NCI-H69 (cell line): ENCODE data around the gene CLTB.
A peak's percentile ranks its signal among the peaks of the same experiment; 100 is the strongest.
"Not testable (repeated sequence)": the region's sequence is repeated elsewhere in the genome, so short reads cannot be mapped to it uniquely, and the experiment has no call there.

Experiments used
- DNase-seq: peaks from one replicate; lab custom pipeline; 2025; lab: John Stamatoyannopoulos, UW

The CLTB gene, protein sequence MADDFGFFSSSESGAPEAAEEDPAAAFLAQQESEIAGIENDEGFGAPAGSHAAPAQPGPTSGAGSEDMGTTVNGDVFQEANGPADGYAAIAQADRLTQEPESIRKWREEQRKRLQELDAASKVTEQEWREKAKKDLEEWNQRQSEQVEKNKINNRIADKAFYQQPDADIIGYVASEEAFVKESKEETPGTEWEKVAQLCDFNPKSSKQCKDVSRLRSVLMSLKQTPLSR

DNA sequence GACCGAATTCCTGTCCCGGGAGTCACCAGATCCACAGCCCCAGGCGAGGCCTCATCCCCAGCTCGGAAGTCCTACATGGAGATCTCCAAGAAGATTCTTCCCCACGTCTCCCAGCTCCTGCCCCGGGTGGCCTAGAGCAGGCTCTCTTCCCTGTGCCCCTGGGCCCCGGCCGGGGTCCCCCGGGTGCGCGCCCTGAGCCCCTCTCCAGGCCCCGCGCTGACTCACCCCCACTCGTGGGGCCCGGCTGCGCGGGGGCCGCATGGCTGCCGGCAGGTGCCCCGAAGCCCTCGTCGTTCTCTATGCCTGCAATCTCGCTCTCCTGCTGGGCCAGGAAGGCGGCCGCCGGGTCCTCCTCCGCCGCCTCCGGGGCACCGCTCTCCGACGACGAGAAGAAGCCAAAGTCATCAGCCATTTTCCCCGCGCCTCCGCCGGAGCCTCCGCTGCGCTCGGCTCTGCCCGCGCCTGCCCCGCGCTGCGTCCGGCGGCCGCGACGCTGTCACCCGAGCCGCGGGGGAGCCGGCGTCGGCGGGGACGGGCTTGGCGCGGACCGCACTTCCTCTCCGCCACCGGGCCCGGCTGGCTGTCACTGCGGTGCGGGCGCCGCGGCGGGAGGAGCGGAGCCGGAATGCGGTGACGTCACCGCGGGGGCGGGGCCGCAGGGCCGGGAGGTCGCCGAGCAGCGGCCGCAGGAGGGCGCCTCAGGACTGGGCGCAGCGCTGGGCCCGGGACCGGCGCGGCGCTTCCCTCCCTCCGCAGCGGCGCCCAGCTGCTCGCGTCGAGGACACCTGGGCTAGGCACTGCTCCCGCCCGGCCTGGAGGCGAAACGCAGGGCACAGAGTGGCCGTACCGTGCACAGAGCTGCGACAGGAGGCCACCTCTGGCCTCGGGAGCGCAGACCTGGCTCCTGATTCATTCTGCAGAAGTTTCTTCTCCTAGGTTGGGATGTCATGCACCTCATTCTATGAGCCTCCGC lies at the start of gene CLTB:
Gene CLTB (minus strand): TSS at position 588 of the 973 bp plus-strand sequence. CDS start 176 bp downstream, at position 412.
- peak; percentile 96 for DNase-seq

DNA sequence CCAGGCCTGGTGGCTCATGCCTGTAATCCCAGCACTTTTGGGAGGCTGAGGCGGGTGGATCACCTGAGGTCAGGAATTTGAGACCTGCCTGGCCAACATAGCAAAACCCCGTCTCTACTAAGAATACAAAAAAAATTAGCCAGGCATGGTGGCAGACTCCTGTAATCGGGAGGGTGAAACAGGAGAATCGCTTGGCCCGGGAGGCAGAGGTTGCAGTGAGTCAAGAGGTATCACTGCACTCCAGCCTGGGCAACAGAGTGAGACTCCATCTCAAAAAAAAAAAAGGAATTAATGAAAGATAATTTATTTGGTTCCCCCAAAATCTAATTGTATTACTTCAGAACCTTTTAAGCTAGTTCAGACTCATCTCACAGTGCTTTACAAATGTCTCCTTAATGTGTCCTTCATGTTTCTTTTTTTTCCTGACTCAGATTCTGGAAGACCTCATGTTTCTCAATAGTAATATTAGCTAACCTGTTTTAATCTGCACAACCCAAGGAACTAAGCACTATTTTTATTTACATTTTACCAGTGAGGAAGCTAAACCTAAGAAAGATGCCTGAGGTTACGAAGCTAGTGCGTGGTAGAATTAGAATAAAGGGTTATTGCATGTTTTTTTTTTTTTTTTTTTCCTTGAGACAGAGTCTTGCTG lies 46.9 kb upstream of the CLTB start:
- no peak for DNase-seq

DNA sequence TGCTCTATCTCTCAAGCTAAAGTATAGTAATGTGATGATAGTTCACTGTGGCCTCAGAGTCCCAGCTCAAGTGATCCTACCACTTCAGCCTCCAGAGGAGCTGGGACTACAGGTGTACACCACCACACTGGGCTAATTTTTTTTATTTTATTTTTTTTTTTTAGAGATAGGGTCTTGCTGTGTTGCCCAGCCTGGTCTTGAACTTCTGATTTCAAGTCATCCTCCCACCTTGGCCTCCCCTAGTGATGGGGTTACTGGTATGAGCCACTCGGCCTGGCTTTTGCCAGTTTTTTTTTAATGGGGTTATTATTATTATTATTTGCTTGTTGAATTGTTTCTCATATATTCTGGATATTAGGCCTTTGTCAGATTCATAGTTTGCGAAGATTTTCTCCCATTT lies 45.0 kb upstream of the CLTB start:
- DNase-seq: no peak

DNA sequence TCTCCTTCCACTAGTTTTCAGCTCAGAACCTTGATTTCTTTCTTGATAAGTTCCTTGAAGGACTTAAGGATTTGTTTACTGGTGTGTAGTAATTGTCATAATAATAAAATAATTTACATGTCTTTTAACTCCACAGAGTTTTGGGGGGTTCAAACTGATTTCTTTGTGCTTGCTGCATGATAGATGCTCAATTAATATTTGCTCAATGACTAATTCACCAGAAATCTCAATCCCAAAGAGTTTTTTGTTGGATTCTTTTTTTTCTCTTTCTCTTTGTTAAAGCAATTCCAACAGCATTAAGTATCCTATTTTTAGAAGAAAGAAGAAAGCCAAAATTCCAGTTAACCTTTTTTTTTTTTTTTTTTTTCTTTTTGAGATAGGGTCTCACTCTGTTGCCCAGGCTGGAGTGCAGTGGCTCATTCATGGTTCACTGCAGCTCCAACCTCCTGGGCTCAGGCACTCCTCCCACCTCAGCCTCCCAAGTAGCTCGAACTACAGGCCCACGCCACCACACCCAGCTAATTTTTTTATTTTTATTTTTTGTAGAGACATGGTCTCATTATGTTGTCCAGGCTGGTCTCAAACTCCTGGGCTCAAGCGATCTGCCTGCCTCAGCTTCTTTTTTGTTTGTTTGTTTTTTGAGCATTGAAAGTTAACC lies 42.7 kb upstream of the CLTB start:
- no peak for DNase-seq

DNA sequence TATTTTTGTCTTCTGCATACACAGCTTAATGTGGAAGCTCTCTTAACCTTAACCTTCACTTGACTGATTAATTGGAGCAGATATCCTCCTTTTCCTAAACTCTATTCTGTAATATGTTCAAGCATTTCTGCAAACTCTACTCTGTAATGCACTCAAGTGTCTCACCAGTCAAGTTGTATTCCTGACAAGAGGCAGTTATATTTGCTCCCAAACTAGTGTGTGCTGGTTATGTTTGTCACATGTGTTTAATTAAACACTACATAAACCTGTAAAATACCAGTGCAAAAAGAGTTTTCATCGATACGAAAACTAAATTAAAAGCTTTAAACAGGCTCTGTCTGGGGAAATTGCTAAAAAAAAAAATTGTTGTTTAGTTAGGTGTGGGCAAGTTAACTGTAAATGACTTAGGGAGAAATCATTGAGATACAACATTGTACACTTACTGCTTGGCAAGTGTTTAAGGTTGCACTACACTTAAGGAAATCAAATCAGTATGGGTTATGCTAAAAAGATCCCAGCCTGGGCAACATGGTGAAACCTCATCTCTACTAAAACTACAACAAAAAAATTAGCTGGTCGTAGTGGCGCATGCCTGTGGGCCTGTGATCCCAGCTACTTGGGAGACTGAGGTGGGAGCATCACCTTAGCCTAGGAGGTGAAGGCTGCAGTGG lies 38.5 kb upstream of the CLTB start:
- DNase-seq: no peak

DNA sequence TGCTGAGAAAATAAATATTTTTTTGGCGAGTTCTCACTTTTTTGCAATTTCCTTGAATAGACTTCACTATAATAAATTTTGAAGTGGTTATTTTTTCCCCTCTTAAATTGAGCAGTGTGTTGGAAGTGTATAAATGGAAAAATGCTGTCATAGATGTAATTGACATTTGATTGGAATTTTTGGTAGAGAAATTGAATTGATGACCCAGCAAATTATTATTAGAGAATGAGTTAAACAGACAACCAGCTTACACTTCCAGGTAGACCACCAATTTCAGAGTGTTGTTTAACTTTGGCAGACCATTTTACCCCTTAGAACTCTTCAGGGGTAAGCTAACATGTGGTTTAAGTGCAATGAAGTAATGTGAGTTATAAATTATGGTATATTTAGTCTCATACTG lies 33.7 kb upstream of the CLTB start:
- no peak for DNase-seq

DNA sequence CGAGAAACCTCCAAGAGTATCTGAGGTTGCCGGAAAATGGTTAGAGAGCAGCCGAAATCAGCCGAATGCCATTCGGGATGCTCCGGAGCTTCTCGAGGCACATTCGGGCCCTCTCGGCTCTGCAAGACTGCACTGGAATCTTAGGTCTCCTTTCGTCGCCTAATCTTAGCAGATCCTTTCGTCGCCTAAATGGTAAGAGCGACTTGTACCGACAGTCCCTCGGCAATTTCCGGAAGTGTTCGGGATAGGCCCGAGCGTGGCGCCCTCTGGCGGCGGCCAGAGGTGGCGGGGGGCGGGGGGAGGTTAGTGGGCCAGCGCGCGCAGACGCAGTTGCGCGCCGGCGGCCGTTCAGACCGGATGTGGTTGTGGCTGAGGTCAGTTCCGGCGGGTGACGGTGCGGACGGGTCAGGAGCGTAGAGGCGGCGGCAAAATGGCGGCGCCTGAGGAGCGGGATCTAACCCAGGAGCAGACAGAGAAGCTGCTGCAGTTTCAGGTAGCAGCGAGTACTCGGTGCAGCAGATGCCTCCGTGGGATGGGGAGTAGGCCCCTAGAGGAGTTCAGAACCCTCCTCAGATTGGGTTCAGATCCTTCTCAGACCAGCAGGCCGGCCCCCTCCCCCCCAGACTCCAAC lies 31.8 kb upstream of the CLTB start, which contains the start of gene FAF2:
Gene FAF2 (plus strand): TSS at position 408 of the 631 bp plus-strand sequence. CDS start 23 bp downstream, at position 431.
- DNase-seq: peak; percentile 99

DNA sequence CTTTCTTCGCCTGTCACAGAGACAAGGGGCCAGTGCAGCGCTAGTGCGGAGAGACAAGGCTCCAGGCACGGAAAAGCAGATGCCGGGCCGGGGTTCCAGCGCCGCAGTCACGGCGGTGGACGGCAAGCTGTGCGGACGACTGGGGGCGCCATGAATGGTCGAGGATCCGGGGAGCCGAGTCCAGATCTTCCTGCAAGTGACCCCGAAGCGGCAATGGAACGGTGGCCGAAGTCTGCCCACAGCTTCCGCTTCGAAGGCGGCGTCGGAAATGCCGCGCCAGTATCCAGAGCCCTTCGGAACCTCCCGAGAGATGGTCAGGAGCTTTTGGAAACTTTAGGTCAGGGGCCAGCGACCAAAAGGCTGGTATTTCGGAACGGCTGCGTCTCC lies 31.2 kb upstream of the CLTB start:
- peak; percentile 83 for DNase-seq

DNA sequence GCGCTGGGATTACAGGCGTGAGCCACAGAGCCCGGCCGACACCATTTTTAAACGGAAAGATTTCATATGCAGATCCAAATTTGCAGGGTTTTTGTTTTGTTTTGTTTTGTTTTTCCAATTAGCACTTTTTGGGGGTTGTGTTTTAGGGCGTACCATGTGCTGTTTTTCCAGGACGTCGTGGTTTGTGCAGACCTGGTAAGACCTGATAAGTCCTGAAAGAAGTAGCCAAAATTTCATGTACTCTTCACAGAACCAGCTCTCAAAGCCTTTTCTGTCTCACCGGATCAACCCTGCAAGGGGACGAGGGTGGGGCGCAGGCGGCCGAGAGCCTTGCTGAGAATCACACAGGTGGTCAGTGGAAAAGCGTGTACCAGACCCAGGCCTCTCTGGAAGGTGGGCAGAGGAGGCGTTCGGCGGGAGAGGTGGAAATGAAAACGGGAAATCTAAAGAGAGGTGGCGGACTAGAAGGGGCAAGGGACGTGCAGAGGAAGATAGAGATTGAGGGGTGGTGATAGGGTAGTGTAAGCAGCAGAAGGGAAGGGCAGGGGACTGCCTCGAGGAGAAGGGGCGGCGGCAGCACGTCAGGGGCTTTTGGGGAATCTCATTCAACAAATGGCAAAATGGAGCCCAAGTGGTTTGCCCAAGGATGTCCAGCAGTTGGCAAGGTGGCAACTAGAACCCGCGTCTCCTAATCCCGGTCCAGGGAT lies 30.7 kb upstream of the CLTB start:
- peak; percentile 60 for DNase-seq

DNA sequence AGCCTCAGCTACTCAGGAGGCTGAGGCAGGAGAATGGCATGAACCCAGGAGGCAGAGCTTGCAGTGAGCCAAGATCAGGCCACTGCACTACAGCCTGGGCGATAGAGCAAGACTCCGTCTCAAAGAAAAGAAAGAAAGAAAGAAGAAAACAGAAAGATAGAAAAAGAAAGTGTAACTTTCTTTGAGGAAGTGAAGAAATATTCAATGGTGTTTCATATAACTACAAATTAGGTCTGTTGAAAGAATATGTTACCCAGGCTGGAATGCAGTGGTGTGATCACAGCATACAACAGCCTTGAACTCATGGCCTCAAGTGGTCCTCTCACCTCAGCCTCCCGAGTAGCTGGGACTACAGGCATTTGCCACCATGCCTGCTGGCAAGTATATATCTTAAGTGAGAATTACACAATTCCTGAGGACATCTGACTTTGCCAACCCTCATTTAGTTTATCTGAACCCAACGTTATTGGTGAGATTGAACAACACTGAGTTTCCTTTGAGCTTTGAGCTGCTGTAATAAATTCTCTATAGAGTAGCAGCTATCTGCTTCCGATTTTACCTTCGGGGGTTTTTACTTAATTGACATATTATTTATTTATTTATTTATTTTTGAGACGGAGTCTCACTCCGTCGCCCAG lies 29.8 kb upstream of the CLTB start:
- DNase-seq: no peak

DNA sequence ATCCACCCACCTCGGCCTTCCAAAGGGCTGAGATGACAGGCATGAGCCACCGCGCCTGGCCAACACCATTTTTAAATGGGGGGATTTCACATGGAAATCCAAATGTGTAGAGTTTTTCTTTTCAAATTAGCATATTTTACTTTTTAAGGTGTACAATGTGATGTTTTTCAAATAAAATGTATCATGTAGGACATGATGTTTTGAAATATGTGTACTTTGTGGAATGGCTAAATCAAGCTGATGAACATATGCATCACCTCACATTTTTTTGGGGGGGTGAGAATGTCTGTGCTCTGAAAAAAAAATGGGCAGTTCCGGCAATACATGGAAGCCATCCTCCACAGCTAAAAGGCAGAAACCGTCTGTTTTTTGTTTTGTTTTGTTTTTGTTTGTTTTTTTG lies 28.4 kb upstream of the CLTB start:
- DNase-seq: no peak

DNA sequence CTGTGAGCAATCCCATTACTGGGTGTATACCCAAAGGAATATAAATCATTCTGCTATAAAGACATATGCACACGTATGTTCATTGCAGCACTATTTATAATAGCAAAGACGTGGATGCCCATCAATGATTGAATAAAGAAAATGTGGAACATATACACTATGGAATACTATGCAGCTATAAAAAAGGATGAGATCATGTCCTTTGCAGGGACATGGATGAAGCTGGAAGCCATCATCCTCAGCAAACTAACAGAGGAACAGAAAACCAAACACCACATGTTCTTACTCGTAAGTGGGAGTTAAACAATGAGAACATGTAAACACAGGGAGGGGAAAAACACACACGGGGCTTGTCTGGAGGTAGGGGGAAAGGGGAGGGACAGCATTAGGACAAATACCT lies 26.6 kb upstream of the CLTB start:
- DNase-seq: not testable (repeated sequence)

DNA sequence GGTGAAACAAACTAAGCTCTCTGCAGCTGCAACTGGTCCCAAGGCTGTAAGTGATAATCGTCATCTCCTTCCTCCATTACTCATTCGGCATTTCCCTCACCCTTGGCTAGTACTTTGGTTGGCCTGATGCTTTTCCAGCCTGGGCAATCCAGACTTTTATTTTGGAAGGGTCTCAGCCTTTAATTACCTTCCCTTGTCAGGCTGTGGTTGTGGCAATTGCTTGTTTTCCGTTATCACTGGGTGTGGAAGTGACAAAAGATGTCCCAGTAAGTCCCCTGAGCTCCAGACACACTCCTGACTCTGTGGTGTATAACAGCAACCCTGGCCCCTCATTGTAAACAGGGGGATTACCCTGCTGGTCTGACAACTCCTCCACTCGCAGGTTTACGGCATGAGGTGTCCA lies 25.6 kb upstream of the CLTB start:
- peak; percentile 22 for DNase-seq

DNA sequence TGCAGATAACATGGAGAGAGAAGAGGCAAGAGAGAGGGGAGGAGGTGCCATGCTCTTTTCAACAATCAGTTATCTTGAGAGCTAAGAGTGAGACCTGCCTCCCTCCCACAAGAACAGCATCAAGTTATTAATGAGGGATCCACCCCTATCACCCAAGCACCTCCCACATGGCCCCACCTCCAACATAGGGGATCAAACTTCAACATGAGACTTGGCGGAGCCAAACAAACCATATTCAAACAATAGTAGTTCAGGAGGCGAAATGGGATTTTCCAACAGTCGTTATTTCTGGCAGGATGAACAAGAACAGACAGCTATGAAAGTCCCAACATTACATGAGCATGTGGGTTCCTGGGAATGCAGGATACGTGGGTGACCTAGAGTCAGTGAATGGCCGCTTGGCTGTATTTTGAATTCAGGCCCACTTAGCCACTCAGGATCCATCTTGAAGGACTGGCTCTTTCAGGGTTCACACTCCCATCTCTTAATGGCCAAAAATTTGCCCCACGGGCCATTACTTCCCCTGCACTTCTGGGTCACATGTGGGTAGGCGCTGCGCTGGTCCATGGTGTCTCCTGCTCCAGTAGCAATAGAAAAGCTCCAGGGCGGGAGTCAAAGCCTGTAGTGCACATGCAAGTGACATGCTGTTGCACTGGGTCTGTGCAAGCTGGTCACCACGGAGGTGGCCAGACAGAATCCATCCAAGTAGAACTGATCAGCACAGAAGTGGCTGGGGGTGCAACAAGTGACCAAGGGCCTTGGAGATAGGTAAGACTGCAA lies 24.8 kb upstream of the CLTB start:
- peak; percentile 22 for DNase-seq

DNA sequence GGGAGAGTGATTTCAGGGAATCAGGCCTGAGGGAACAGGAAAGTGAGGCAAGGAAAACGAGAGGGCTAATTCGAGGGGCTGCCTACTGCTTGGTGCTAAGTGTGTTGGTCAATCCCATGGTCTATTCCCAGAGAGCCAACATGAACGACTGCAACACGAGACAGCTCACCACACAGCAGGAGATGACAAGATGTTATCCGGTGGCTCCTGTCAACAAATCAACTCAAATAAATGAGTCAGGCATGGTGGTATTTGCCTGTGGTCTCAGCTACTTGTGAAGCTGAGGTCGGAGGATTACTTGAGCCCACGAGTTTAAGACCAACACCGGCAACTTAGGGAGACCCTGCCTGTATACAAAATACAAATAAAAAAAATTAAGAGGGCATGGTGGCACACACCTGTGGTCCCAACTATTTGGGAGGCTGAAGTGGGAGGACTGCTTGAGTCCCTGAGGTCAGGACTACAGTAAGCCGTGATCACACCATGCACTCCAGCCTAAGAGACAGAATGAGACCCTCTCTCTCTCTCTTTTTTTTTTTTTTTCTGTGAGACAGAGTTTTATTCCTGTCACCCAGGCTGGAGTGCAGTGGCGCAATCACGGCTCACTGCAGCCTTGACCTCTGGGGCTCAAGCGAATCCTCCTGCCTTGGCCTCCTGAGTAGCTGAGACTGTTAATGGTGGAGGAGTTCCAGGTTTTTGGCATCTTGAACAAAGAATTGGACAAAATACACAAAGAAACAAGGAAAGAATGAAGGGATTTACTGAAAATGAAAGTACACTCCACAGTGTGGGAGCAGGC lies 22.8 kb upstream of the CLTB start:
- DNase-seq: peak; percentile 15

DNA sequence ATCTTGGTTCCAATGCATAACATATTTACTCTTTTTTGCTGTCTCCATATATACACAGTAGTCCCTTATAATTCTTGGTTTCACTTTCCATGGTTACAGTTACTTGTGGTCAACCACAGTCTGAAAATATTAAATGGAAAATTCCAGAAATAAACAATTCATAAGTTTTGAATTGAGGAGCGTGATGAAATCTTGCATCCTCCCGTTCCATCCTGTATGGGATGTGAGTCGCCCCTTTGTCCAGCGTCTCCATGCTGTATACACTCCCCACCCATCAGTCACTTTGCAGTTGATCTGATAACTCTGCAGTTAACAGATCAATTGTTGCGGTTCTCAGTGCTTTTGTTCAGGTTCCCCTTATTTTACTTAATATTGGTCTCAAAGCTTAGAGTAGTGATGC lies 20.3 kb upstream of the CLTB start:
- DNase-seq: no peak

DNA sequence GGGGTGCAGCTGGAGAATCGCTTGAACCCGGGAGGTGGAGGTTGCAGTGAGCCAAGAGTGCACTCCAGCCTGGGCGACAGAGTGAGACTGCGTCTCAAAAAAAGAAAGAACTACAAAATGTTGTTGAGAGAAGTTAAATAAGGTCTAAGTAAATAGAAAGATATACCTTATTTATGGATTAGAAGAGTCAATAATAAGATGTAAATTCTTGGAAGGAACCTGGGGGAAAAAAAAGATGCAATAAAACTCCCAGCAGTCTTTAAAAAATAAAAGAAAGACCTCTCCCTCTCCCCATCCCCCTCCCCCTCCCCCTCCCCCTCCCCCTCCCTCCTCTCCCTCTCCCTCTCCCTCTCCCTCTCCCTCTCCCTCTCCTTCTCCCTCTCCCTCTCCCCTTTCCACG lies 16.4 kb upstream of the CLTB start:
- no peak for DNase-seq

DNA sequence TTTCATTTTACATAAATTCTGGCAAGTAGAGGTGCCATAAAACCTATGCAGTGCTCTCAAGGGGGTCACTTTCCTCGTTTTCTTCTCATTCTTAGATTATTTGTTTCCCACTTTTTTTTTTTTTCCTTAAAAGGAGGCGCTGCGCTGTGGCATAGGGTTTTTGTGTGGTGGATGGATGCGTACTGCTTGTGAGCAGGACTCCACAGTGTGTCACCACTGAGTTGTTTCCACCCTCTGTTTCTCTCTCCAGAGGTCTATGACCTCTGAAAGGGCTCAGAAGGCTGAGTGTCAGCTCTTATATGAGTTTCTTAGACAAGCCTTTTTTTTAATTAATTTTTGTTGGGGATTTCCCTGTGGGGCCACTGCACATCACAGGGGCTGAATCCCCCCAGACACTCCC lies 13.6 kb upstream of the CLTB start:
- DNase-seq: no peak
